ENCODE data around the gene F11R.

Gene F11R

DNA sequence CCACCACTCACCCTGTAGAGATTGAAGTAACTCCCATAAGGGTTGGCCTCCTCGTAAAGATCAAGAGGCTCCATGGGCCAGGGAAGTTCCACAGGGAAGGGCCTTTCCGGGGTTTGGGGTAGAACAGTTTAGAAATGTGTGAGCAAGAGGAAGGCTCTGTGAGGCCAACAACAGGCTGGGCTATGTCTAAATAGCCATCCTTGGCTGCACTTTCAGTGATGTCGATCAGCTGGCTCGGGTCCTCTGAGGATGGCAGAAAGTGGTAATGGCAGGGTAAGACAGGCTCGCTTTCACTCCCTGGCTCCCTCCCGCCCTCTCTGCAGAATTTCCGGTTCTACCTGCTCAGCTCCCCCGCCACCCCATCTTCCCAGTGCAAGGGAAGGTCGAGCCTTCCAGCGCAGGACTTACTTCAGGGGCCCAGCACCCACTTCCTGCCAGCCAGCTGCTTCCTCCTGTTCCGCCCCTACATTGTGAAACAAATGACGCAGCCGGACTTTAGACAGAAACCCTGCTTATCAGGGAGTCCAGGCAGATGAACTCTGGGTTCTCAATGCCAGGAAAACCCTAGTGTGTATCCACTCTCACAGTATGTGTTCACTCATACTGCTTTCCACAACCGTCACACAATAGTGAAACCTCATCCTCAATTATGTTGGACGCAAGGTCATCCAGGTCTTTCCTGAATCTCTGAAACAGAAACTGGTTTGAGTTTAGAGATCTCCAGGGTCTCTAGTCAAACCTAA, 7.3 kb downstream of the F11R start:
- TF ChIP-seq, protein P1, sequence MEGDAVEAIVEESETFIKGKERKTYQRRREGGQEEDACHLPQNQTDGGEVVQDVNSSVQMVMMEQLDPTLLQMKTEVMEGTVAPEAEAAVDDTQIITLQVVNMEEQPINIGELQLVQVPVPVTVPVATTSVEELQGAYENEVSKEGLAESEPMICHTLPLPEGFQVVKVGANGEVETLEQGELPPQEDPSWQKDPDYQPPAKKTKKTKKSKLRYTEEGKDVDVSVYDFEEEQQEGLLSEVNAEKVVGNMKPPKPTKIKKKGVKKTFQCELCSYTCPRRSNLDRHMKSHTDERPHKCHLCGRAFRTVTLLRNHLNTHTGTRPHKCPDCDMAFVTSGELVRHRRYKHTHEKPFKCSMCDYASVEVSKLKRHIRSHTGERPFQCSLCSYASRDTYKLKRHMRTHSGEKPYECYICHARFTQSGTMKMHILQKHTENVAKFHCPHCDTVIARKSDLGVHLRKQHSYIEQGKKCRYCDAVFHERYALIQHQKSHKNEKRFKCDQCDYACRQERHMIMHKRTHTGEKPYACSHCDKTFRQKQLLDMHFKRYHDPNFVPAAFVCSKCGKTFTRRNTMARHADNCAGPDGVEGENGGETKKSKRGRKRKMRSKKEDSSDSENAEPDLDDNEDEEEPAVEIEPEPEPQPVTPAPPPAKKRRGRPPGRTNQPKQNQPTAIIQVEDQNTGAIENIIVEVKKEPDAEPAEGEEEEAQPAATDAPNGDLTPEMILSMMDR (IDR thresholded peaks at IDR 0.05; ENCODE audit: control insufficient read depth, extremely low read depth, insufficient read depth) = no peak
- peak; percentile 36 for DNase-seq (ENCODE audit: low read depth)
- peak overlapping the region; percentile 30 for H3K4me3 ChIP-seq (ENCODE audit: low read depth, low read length)

DNA sequence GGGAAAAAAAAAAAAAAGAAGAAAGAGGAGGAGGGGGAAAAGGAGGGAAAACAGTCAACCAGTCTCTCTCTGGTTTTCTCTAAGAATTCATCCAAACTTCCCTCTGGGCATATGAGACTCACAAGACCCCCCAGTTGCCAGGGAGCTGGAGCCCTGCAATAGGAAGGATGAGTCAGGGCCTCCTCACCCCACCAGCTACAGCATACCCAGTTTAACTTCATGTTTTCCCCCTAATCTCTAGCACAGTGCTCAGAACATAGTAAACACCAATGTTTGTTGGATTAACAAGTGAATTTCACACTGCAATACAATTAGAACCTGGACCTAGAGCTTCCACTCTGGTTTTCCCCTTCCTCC, 7.8 kb downstream of the F11R start:
- DNase-seq (ENCODE audit: low read depth) = no peak
- peak overlapping the region; percentile 30 for H3K4me3 ChIP-seq (ENCODE audit: low read depth, low read length)
- TF ChIP-seq, protein P1 (IDR thresholded peaks at IDR 0.05; ENCODE audit: control insufficient read depth, extremely low read depth, insufficient read depth) = no peak

DNA sequence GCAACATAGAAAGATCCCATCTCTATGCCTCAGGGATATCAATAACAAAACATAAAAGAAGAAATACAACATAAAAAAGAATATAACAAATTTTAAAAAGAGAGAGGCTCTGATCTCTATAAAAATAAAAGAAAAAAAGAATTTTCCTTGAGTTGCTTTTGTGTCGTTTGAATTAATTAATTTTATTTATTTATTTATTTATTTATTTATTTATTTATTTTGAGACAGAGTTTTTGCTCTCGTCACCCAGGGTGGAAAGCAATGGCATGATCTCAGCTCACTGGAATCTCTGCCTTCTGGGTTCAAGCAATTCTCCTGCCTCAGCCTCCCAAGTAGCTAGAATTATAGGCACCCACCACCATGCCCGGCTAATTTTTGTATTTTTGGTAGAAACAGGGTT, 8.5 kb downstream of the F11R start:
- TF ChIP-seq, protein P1 (IDR thresholded peaks at IDR 0.05; ENCODE audit: control insufficient read depth, extremely low read depth, insufficient read depth) = no peak
- no peak for DNase-seq (ENCODE audit: low read depth)
- H3K4me3 ChIP-seq (ENCODE audit: low read depth, low read length) = no peak overlapping the region

DNA sequence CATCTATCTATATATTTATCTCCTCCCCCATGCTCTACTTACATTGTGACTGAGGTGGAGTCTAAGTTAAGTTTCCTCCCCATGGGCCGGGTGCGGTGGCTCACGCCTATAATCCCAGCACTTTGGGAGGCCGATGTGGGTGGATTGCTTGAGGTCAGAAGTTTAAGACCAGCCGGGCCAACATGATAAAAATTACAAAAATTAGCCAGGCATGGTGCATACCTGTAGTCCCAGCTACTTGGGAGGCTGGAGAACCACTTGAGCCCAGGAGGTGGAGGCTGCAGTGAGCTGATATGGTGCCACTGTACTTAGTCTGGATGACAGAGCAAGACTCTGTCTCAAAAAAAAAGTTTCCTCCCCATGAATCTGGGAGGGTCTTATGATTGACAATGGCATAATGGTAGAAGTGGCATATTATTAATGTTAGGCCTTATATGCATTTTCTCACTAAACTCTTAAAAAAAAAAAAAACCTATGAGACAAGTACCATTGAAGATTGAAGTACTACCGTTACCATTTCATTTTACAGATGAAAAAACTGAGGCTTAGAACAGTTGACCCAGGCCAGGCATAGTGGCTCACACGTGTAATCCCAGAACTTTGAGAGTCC, 11.2 kb downstream of the F11R start:
- H3K4me3 ChIP-seq (ENCODE audit: low read depth, low read length) = no peak overlapping the region
- no peak for DNase-seq (ENCODE audit: low read depth)
- TF ChIP-seq, protein P1 (IDR thresholded peaks at IDR 0.05; ENCODE audit: control insufficient read depth, extremely low read depth, insufficient read depth) = no peak

DNA sequence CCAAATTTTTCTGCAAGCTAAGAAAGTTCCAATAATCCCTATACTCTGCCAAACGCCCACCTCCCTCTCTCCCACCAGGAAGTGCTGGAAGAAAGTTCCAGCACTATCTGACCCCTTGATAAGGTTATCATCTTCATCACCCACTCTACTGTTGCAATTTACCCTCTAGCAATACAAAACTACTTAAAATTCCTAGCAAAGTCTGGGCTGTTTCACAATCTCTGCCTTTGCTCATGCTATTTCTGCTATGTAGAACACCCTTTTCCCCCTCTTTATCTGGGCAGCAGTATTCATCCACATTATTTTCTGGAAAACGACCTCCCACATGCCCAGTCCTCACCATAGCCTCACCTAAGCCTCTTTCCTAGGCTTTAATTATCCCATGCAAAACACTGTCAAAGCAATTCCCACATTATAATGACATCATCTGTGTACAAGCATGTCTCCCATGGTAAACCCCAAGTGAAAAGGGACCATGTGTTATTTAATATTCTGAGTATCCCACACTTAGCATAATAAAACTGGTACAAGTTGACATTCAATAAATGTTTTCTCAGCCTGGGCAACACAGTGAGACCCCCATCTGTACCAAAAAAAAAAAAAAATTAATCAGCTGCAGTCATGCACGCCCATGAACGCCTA, 12.0 kb downstream of the F11R start:
- H3K4me3 ChIP-seq (ENCODE audit: low read depth, low read length) = no peak overlapping the region
- TF ChIP-seq, protein P1 (IDR thresholded peaks at IDR 0.05; ENCODE audit: control insufficient read depth, extremely low read depth, insufficient read depth) = no peak
- DNase-seq (ENCODE audit: low read depth) = no peak

DNA sequence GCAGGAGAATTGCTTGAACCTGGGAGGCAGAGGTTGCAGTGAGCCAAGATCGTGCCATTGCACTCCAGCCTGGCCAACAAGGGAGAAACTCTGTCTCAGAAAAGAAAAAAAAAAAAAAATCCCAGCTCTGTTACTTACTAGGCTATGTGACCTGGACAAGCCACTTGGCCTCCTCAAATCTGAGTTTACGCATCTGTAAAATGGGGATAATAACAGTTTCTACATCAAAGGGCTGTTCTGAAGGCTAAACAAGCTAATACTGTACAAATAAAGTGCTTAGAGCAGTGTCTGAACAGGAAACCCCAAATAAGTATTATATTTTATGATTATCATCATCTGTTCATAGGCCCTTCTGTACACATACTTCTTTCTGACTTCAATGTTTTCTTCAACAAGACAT, 13.6 kb downstream of the F11R start:
- TF ChIP-seq, protein P1 (IDR thresholded peaks at IDR 0.05; ENCODE audit: control insufficient read depth, extremely low read depth, insufficient read depth) = no peak
- no peak overlapping the region for H3K4me3 ChIP-seq (ENCODE audit: low read depth, low read length)
- no peak for DNase-seq (ENCODE audit: low read depth)
